ENCODE measurements around the gene B4GALT6. TPM values are rescaled to one million over a fixed set of nuclear protein-coding genes. Genes with fewer than 3 reads are reported as not detected.

Gene B4GALT6
- total and polyA plus RNA-seq, 2 of the 4 experiments (the other 2 are of a cell fraction) = 1.1 to 3.9 TPM

DNA sequence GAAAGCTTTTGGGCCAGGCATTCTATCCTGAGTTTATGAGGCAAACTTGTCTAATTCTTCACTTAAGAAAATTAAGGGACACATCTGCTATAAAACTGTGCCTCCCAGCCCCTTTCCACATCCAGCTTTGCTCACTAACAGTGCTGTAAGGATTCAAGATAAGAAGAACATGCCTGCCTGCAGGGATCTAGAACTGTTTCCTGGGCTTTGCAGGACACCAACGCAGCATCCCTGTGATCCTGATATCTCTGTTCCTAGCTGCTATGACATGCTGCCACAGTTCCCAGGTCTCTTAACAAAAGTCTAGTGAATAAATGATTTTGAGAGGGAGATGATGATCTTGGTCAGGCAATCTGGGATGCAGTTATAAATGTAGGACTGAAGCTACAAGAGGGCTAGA lies 12.4 kb downstream of the B4GALT6 start:
- POLR2A ChIA-PET (ENCODE audit: unreplicated experiment) = no interaction called here
- dilution Hi-C loops (cut with HindIII; ENCODE audit: low sequenced_read_pairs, unreplicated experiment) = no loop called here
- BruUV-seq (replicated peaks) = no TSS peak

More for the DNA sequence above, 12.4 kb downstream of the B4GALT6 start:
- DNase-seq (no peak), ATAC-seq (ENCODE audit: low read depth) (no peak)
- Histone ChIP-seq H3K23ac (ENCODE audit: low read depth, low read length) (no peak overlapping the region), H3K9me1 (ENCODE audit: insufficient read depth, low read length) (no peaks in the 10 kb centered on the region), H3K4me1 (ENCODE audit: control insufficient read depth, insufficient read depth, low read length) (no peaks in the 10 kb centered on the region), H3K4me2 (ENCODE audit: low read depth, low read length) (no peak overlapping the region), H4K20me1 (ENCODE audit: insufficient read depth, low read length) (no peaks in the 10 kb centered on the region), H4K91ac (ENCODE audit: insufficient read depth, low read depth, low read length) (no peak overlapping the region), H3K27me3 (ENCODE audit: control insufficient read depth, insufficient read depth, low read length) (no peaks in the 10 kb centered on the region), H3K36me3 (ENCODE audit: control insufficient read depth, insufficient read depth, low read length) (no peaks in the 10 kb centered on the region), H3K14ac (replicated peaks; ENCODE audit: low read depth, low read length) (no peak overlapping the region), H3K27ac (ENCODE audit: insufficient read depth, low read length) (no peak overlapping the region), H3K4me3 (ENCODE audit: insufficient read depth, low read depth, low read length) (no peak overlapping the region), H3K79me1 (ENCODE audit: low read depth in 1 of 2, low read length in 2 of 2) (no peaks in the 10 kb centered on the region), H3K9ac (ENCODE audit: low read depth, low read length) (no peak overlapping the region), H2AK5ac (ENCODE audit: low read depth, low read length) (no peak overlapping the region), H3K9me3 (ENCODE audit: control insufficient read depth, insufficient read depth, low read length) (no peaks in the 10 kb centered on the region), H2BK20ac (ENCODE audit: low read depth, low read length) (no peak overlapping the region), H2BK5ac (ENCODE audit: low read depth, low read length, poor library complexity, severe bottlenecking) (no peak overlapping the region), H3K56ac (ENCODE audit: extremely low read depth, insufficient read depth, low read length) (no peak overlapping the region), H2AK9ac (replicated peaks; ENCODE audit: low read depth, low read length, poor library complexity) (no peak overlapping the region), H4K5ac (ENCODE audit: low read depth, low read length) (no peak overlapping the region), H2AFZ (replicated peaks; ENCODE audit: low read length, poor library complexity) (no peak overlapping the region), H4K8ac (ENCODE audit: low read depth in 2 of 2, low read length in 2 of 2) (no peak overlapping the region), H3K18ac (ENCODE audit: low read depth, low read length) (no peak overlapping the region), H2BK120ac (ENCODE audit: low read depth, low read length) (no peak overlapping the region), H3K4ac (ENCODE audit: low read depth, low read length) (no peak overlapping the region), H2BK15ac (ENCODE audit: low read depth, low read length) (no peak overlapping the region)
- intact Hi-C loops (cut with micrococcal nuclease) (no loop called here), in situ Hi-C loops (cut with MboI; ENCODE audit: low sequenced_read_pairs) (no loop called here)
- no CpG with 5 or more reads among the region's 1 CpG for WGBS, 2 experiments (ENCODE audit: extremely low coverage in 2 of 2, insufficient read length in 1 of 2)
- CTCF ChIA-PET = no interaction called here
- TF ChIP-seq, protein P1, sequence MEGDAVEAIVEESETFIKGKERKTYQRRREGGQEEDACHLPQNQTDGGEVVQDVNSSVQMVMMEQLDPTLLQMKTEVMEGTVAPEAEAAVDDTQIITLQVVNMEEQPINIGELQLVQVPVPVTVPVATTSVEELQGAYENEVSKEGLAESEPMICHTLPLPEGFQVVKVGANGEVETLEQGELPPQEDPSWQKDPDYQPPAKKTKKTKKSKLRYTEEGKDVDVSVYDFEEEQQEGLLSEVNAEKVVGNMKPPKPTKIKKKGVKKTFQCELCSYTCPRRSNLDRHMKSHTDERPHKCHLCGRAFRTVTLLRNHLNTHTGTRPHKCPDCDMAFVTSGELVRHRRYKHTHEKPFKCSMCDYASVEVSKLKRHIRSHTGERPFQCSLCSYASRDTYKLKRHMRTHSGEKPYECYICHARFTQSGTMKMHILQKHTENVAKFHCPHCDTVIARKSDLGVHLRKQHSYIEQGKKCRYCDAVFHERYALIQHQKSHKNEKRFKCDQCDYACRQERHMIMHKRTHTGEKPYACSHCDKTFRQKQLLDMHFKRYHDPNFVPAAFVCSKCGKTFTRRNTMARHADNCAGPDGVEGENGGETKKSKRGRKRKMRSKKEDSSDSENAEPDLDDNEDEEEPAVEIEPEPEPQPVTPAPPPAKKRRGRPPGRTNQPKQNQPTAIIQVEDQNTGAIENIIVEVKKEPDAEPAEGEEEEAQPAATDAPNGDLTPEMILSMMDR (conservative IDR thresholded peaks at IDR 0.05; ENCODE audit: low read depth, low read length) = no peak
- no peak for TF ChIP-seq CEBPB (IDR thresholded peaks at IDR 0.05; ENCODE audit: low read depth, low read length)
- TF ChIP-seq CHD1 (IDR thresholded peaks at IDR 0.05; ENCODE audit: low read depth, low read length) = no peak
- no peak for TF ChIP-seq MAFK (IDR thresholded peaks at IDR 0.05; ENCODE audit: low read depth, low read length)
- TF ChIP-seq, protein P2, sequence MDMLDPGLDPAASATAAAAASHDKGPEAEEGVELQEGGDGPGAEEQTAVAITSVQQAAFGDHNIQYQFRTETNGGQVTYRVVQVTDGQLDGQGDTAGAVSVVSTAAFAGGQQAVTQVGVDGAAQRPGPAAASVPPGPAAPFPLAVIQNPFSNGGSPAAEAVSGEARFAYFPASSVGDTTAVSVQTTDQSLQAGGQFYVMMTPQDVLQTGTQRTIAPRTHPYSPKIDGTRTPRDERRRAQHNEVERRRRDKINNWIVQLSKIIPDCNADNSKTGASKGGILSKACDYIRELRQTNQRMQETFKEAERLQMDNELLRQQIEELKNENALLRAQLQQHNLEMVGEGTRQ (IDR thresholded peaks at IDR 0.05; ENCODE audit: low read depth, low read length) = no peak
- no peak for TF ChIP-seq FOS (IDR thresholded peaks at IDR 0.05; ENCODE audit: low read depth, low read length)
- TF ChIP-seq, protein P3, sequence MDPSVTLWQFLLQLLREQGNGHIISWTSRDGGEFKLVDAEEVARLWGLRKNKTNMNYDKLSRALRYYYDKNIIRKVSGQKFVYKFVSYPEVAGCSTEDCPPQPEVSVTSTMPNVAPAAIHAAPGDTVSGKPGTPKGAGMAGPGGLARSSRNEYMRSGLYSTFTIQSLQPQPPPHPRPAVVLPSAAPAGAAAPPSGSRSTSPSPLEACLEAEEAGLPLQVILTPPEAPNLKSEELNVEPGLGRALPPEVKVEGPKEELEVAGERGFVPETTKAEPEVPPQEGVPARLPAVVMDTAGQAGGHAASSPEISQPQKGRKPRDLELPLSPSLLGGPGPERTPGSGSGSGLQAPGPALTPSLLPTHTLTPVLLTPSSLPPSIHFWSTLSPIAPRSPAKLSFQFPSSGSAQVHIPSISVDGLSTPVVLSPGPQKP (IDR thresholded peaks at IDR 0.05; ENCODE audit: borderline replicate concordance, low read depth, low read length) = no peak
- no peak for TF ChIP-seq RCOR1 (IDR thresholded peaks at IDR 0.05; ENCODE audit: insufficient replicate concordance, low read length)
- no peak for TF ChIP-seq MAZ (IDR thresholded peaks at IDR 0.05; ENCODE audit: borderline replicate concordance, low read depth, low read length)
- no peak for TF ChIP-seq NFE2L2 (IDR thresholded peaks at IDR 0.05; ENCODE audit: low read depth, low read length)
- no peak for TF ChIP-seq RFX5 (IDR thresholded peaks at IDR 0.05; ENCODE audit: low read depth, low read length)
- no peak for TF ChIP-seq MXI1 (IDR thresholded peaks at IDR 0.05; ENCODE audit: borderline replicate concordance, low read depth, low read length)
